B cell (primary cell): ENCODE results near the gene KRT77. TPM values are rescaled to one million over a fixed set of nuclear protein-coding genes. Genes with fewer than 3 reads are reported as not detected.
"Not testable (repeated sequence)": the region's sequence is repeated elsewhere in the genome, so short reads cannot be mapped to it uniquely, and the experiment has no call there.

Experiments used
- ATAC-seq: fragments of 200-7000 bp; cut with Tn5 transposase; one replicate; pipeline ENCODE4 v1.10.0; 2021; ENCODE audit warnings: low read depth, mild to moderate bottlenecking, moderate number of reproducible peaks, moderate library complexity
- CTCF ChIA-PET: fragments of 350-600 bp; sonication (Branson Sonifier 250); formaldehyde crosslinking; loops from one replicate; lab custom pipeline; 2021; ENCODE audit warnings: antibody characterized with exemption, inconsistent platforms; lab: Charles Lee
- POLR2A ChIA-PET: fragments of 350-600 bp; sonication (Branson Sonifier 250); formaldehyde crosslinking; loops from one replicate; lab custom pipeline; 2021; ENCODE audit warnings: antibody characterized with exemption; lab: Charles Lee
- DNase-seq: peaks from one replicate; pipeline ENCODE4 v3.0.0; 2013
- H2AFZ ChIP-seq: 2 replicates; pipeline ENCODE4 v1.6.1; 2012; ENCODE audit warnings: mild to moderate bottlenecking, low read depth, low read length; ENCODE audit not compliant: insufficient read depth, poor library complexity, severe bottlenecking
- H3K27ac ChIP-seq, 2 donors: 1 replicate in 1 of 2; 2 replicates in 1 of 2; pipeline ENCODE4 v1.5.1; 2012 to 2013; ENCODE audit warnings: low read length in 2 of 2, mild to moderate bottlenecking in 2 of 2, moderate library complexity in 1 of 2
- H3K27me3 ChIP-seq, 4 experiments: fragments of 200-600 bp in 1 of 4; sonication (generic) in 1 of 4; replicated peaks in 1 of 4; 1 replicate in 2 of 4; 2 replicates in 2 of 4; pipeline versions ENCODE4 v1.6.1 to v1.7.0; 2013 to 2016; ENCODE audit warnings: low read length in 3 of 4, mild to moderate bottlenecking in 2 of 4, mixed read lengths in 1 of 4, moderate library complexity in 1 of 4; ENCODE audit not compliant: insufficient read depth in 4 of 4, control insufficient read depth in 3 of 4; ENCODE audit errors: control extremely low read depth in 1 of 4
- H3K36me3 ChIP-seq, 2 experiments: replicated peaks in 1 of 2; 1 replicate in 1 of 2; 2 replicates in 1 of 2; pipeline versions ENCODE4 v1.6.1 to v1.7.1; 2013; ENCODE audit warnings: low read length in 1 of 2; ENCODE audit not compliant: insufficient read depth in 2 of 2, control insufficient read depth in 1 of 2; ENCODE audit errors: control extremely low read depth in 1 of 2, extremely low read depth in 1 of 2
- H3K4me1 ChIP-seq, 2 donors: fragments of 200-600 bp in 1 of 2; sonication (generic) in 1 of 2; 1 replicate in 1 of 2; 2 replicates in 1 of 2; pipeline versions ENCODE4 v1.5.1 to v1.6.1; 2013 to 2017; ENCODE audit warnings: low read length in 2 of 2; ENCODE audit not compliant: control insufficient read depth in 2 of 2, insufficient read depth in 2 of 2
- H3K4me2 ChIP-seq: replicated peaks from 2 replicates; pipeline ENCODE3; 2012; ENCODE audit warnings: mild to moderate bottlenecking, low read depth, low read length; ENCODE audit not compliant: poor library complexity, severe bottlenecking
- H3K4me3 ChIP-seq, 5 experiments: fragments of 200-600 bp in 1 of 5; sonication (generic) in 1 of 5; 1 replicate in 3 of 5; 2 replicates in 2 of 5; pipeline versions ENCODE4 v1.5.1 to v1.7.0; 2011 to 2016; ENCODE audit warnings: low read length in 4 of 5, mild to moderate bottlenecking in 4 of 5, low read depth in 2 of 5, control low read depth in 1 of 5, moderate library complexity in 1 of 5; ENCODE audit not compliant: insufficient read depth in 1 of 5; ENCODE audit errors: control extremely low read depth in 1 of 5, extremely low read depth in 1 of 5
- H3K79me2 ChIP-seq: fragments of 200-600 bp; sonication (generic); one replicate; pipeline ENCODE4 v1.6.0; 2016; ENCODE audit warnings: low read length; ENCODE audit not compliant: control insufficient read depth, insufficient read depth
- H3K9ac ChIP-seq: fragments of 200-600 bp; sonication (generic); 2 replicates; pipeline ENCODE4 v1.6.1; 2017; ENCODE audit warnings: mild to moderate bottlenecking, low read length, moderate library complexity
- H3K9me3 ChIP-seq, 3 donors: one replicate each; pipeline versions ENCODE4 v1.6.1 to v1.7.1; 2013; ENCODE audit warnings: low read length in 2 of 3; ENCODE audit not compliant: control insufficient read depth in 2 of 3, insufficient read depth in 1 of 3; ENCODE audit errors: control extremely low read depth in 1 of 3
- H4K20me1 ChIP-seq: 2 replicates; pipeline ENCODE4 v1.6.0; 2012; ENCODE audit warnings: mild to moderate bottlenecking, low read length; ENCODE audit not compliant: insufficient read depth, control insufficient read depth, poor library complexity, severe bottlenecking
- H3K27ac Mint-ChIP-seq: one replicate; pipeline ENCODE4 v1.8.0; 2021; ENCODE audit warnings: mixed read lengths
- H3K27me3 Mint-ChIP-seq: one replicate; pipeline ENCODE4 v1.8.0; 2021; ENCODE audit warnings: mixed read lengths
- H3K4me1 Mint-ChIP-seq: one replicate; pipeline ENCODE4 v1.8.0; 2021; ENCODE audit warnings: mixed read lengths
- H3K4me3 Mint-ChIP-seq: one replicate; pipeline ENCODE4 v1.8.0; 2021; ENCODE audit warnings: mixed read lengths
- H3K9me3 Mint-ChIP-seq: one replicate; pipeline ENCODE4 v1.8.0; 2022; ENCODE audit warnings: mixed read lengths; ENCODE audit not compliant: insufficient read depth
- CTCF ChIP-seq: fragments of 200-600 bp; IDR thresholded peaks from one replicate; pipeline ENCODE4 v1.8.0; 2022; ENCODE audit warnings: antibody characterized with exemption, mild to moderate bottlenecking
- EZH2 ChIP-seq: IDR thresholded peaks from 2 replicates; pipeline ENCODE4 v1.6.1; 2012; ENCODE audit warnings: borderline replicate concordance, low read depth, mild to moderate bottlenecking, moderate library complexity, low read length; ENCODE audit not compliant: insufficient read depth, poor library complexity, severe bottlenecking
- WGBS: methylation state at CpG from one replicate; pipeline ENCODE4 v1.1.5; 2013; ENCODE audit warnings: missing lambda C conversion rate; ENCODE audit not compliant: insufficient coverage; 5-methylcytosine and 5-hydroxymethylcytosine counted together
- intact Hi-C: fragments of 100-400 bp; cut with micrococcal nuclease; formaldehyde crosslinking; loops from one replicate; pipeline ENCODE4 v1.10.0; 2022
- polyA plus RNA-seq: library from polyadenylated mRNA; depleted of rRNA; stranded (reverse); fragments of >200 nt; gene quantifications from 2 replicates; pipeline ENCODE4 v1.2.3, GENCODE V29; 2012
- total RNA-seq, 2 donors: library from RNA; stranded (reverse); fragments of 120-200 nt in 1 of 2; gene quantifications; 1 replicate in 1 of 2; 2 replicates in 1 of 2; pipeline versions ENCODE4 v1.2.3 to v1.2.4, GENCODE V29; 2013 to 2022

KRT77 gene
- total and polyA plus RNA-seq, 2 donors (not counting 1 experiment from before 2014, with no cell fraction given): not detected

DNA sequence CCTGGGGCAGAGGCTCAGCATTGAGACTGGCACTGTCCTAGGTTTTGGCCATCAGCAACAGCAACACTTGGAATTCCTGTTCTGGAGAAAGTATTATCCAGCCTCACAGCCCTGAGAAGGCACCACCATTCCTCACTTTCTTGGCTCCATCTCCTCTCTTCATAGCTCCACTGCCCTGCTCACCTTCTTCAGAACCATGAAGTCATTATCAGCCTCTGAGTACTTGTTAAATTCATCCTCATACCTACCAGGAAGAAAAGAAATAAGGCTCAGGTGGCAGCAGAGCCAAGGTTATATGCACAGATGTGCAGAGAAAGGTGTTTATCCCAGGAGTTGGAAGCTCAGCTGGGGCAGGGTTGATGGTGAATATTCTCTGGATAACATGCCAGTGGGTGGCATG is 48.5 kb upstream of the KRT77 start:
- Histone ChIP-seq H3K79me2 (no peaks in the 10 kb centered on the region), H3K4me3 (no peak overlapping the region), H3K36me3 (no peaks in the 10 kb centered on the region), H3K9ac (no peak overlapping the region), H3K9me3 (no peaks in the 10 kb centered on the region), H4K20me1 (no peaks in the 10 kb centered on the region), H3K27me3 (peaks cover 0 to 12% (median 3%) of the 10 kb centered on the region in 4 experiments), H3K4me2 (no peak overlapping the region), H3K4me1 (no peaks in the 10 kb centered on the region), H3K27ac (no peak overlapping the region), H2AFZ (no peak overlapping the region)
- H3K4me1 Mint-ChIP-seq: no peaks in the 10 kb centered on the region
- CTCF ChIA-PET: interaction anchor here (0.7 kb wide), 1 partner anchor 440 kb away, joined by 3 read pairs; no protein-coding TSS in a partner anchor
- intact Hi-C loops: no loop called here
- H3K9me3 Mint-ChIP-seq: no peaks in the 10 kb centered on the region
- no peak overlapping the region for H3K4me3 Mint-ChIP-seq
- DNase-seq (no peak), ATAC-seq (no peak)
- H3K27ac Mint-ChIP-seq: no peak overlapping the region
- TF ChIP-seq EZH2 (no peak), CTCF (no peak)
- peaks cover 11% of the 10 kb centered on the region for H3K27me3 Mint-ChIP-seq
- POLR2A ChIA-PET: no interaction called here

DNA sequence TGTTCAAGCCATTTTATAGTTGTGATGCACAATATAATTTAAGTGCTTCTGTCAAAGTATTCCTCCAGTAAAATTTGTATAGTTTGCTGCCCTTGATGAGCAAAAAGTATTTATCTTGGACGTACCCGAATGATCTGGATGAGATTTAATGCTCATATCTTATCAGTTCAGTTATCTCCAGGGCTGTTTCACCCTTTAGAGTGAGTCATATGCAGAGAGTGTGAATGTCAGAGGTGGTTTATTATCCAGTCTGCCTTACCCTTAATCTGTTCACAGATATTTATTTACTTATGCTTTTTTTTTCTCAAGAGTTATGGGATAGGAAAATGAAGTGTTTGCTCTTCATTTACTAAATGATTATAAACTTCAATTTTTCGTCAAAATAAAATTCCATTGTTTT is 47.2 kb upstream of the KRT77 start:
- H4K20me1 ChIP-seq, H2AFZ ChIP-seq, H3K4me3 ChIP-seq, CTCF ChIA-PET, H3K9me3 Mint-ChIP-seq, H3K9me3 ChIP-seq, H3K4me1 ChIP-seq, H3K9ac ChIP-seq, H3K4me2 ChIP-seq, H3K36me3 ChIP-seq, ATAC-seq, H3K4me1 Mint-ChIP-seq, H3K27ac ChIP-seq, H3K79me2 ChIP-seq, H3K27me3 ChIP-seq, H3K4me3 Mint-ChIP-seq, H3K27me3 Mint-ChIP-seq, intact Hi-C loops, POLR2A ChIA-PET, DNase-seq, H3K27ac Mint-ChIP-seq: not testable (repeated sequence)
- no CpG with 5 or more reads among the region's 3 CpGs for WGBS
